GM15510 (cell line): Measurements from ENCODE around the gene PDE3B.

Source experiments
- POLR2A ChIP-seq: IDR thresholded peaks from 3 replicates; pipeline ENCODE4 v1.6.1; 2011; ENCODE audit warnings: borderline replicate concordance; ENCODE audit not compliant: insufficient read length; ENCODE audit errors: extremely low read depth

PDE3B gene

DNA sequence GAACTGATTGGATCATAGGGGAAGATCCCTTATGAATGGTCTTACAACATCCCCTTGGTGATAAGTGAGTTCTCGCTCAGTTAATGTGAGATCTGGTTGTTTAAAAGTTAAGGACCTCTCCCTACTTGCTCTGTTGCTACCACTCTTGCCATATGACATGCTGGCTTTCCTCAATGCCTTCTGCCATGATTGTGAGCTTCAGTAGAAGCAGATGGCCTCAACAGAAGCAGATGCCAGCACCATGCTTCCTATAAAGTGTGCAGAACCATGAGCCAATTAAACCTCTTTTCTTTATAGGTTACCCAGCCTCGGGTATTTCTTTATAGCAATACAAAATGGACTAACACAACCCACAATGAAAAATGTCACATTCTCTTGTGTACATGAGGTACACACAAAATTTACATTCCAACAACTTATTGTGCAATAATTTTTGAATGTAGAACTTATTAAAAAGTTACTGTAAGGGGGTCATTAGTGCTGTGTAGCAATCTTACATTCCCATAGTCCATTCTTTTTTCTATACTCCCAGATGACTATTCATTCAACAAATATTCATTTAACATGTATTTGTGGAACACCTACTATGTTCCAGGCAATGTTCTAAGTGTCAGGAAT is 238.1 kb downstream of the PDE3B start:
- no peak for TF ChIP-seq POLR2A

GRCh38 chr11:14882196-14882595 is 238.6 kb downstream of the PDE3B start:
- TF ChIP-seq POLR2A: no peak

DNA sequence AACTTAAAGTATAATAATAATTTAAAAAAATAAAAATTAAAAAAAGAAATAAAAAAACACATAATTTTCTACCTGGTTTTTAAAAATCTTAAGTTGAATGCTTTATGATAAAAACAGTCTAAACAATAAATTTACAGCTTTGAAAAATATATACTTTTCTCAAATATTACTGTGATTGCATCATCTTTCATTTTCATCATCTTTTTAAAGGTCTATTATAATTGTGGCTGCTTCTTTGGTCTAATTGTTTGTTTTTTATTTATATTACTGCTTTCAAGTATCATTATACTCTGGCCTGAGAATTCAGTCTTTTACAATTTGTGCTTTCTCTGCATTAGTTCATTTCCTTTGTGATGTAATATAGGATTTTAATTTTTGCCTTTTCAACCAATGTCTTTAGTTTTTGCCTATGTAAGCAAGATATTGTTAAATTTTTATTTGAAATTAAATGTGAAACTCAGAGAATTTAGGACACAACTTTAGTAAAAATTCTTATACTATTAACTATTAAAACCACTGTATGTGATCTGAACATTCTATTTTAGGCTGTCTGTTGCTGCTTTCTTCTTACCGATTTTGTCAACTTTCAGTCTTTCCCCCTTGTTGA is 241.2 kb downstream of the PDE3B start:
- no peak for TF ChIP-seq POLR2A

GRCh38 chr11:14886513-14886912 is 242.9 kb downstream of the PDE3B start:
- no peak for TF ChIP-seq POLR2A

GRCh38 chr11:14891143-14892035 is 247.8 kb downstream of the PDE3B start:
- peak; percentile 86 for TF ChIP-seq POLR2A

DNA sequence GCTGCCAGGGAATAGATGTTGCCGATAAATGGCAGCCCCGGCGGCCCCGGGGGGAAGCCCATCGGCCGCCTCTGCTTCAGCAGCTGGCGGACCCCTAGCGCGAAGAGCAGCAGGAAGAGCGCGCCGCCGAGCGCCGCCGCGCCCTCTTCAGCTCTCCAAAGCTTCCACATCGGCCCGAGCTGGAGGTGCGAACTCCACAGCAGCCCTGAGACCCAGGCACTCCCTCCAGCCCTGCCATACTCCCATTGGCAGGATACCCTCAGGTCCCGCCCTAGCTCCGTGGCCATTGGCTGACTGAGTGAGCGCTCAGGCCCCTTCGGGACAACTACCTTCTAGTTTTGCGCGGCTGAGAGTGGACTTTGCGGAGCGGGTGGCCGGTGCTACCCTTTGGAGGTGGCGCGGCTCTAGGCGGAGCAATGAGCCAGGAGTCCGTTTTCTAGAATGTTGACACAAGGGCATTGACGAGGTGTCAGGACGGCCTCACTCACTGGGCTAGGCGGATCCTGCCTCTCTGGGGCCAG is 248.5 kb downstream of the PDE3B start, which contains the start of gene CYP2R1:
Gene CYP2R1 (minus strand): TSS at position 196 of the 521 bp plus-strand sequence. CDS start 26 bp downstream, at position 170.
- peak; percentile 52 for TF ChIP-seq POLR2A

GRCh38 chr11:14892577-14892976 is 249.0 kb downstream of the PDE3B start:
- no peak for TF ChIP-seq POLR2A

DNA sequence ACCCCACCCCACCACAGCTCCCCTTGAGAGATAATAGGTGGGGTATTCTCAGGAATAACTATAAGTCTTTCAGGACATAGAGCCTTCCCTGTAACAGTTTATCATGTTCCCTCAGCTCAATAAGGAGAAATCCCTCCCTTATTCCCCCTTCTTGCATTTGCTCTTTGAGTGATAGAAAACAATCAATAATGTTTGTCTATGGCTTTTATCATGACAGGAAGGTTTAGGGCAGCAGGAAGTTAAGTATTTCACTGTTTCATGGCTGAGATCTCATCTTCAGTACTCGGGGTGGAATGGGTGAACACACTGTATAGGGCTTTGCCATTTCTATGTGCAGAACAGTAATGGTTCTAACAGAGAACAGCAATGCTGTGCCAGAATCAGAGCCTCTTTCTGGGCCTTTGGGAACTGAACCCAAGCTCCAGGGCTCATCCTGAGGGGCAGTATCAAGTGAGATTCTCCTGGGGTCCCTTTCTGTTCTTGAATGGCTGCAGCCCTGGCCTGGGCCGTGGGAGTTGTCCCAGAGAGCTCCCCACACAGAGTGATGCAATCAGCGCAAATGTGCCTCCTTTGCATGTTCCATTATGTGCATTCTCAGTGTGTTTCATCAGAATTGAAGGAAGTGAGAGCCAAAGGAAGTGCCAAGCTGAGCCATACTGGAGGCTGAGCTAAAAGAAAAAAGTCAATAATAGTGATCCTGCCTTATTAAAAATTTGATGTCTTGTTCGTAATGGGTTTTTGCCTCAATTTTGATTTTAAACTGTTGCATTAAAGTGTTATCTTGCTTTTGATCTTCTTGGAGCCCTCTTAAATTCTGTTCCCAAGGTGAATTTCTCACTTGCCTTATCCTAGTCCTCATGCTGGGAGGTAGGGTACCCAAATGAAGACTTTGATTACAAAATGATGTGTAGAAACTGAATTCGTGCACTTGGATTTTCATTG is 251.3 kb downstream of the PDE3B start:
- TF ChIP-seq POLR2A: no peak

DNA sequence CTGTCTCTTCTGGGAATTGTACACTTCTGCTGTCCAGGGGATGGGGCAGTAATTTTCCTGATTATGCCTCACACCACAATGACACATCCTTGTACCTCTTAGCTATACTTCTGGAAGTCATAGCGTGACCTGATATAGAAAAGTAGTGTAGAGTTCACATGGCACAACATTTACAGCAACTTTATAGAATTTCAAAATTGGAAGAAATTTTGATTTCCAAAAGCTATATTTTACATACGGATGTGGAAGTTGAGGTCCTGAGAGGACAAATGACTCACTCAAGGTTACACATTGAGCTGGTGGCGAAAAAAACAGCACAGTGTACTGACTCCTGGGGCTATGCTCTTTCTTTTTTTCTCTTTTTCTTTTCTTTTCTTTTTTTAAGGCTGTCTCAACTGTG is 254.8 kb downstream of the PDE3B start:
- no peak for TF ChIP-seq POLR2A

GRCh38 chr11:14898906-14899305 is 255.3 kb downstream of the PDE3B start:
- TF ChIP-seq POLR2A: no peak

- no peak for TF ChIP-seq POLR2A
Observed at GRCh38 chr11:14902650-14903350, 259.2 kb downstream of the PDE3B start.

GRCh38 chr11:14904745-14905103 is 261.1 kb downstream of the PDE3B start:
- no peak for TF ChIP-seq POLR2A

DNA sequence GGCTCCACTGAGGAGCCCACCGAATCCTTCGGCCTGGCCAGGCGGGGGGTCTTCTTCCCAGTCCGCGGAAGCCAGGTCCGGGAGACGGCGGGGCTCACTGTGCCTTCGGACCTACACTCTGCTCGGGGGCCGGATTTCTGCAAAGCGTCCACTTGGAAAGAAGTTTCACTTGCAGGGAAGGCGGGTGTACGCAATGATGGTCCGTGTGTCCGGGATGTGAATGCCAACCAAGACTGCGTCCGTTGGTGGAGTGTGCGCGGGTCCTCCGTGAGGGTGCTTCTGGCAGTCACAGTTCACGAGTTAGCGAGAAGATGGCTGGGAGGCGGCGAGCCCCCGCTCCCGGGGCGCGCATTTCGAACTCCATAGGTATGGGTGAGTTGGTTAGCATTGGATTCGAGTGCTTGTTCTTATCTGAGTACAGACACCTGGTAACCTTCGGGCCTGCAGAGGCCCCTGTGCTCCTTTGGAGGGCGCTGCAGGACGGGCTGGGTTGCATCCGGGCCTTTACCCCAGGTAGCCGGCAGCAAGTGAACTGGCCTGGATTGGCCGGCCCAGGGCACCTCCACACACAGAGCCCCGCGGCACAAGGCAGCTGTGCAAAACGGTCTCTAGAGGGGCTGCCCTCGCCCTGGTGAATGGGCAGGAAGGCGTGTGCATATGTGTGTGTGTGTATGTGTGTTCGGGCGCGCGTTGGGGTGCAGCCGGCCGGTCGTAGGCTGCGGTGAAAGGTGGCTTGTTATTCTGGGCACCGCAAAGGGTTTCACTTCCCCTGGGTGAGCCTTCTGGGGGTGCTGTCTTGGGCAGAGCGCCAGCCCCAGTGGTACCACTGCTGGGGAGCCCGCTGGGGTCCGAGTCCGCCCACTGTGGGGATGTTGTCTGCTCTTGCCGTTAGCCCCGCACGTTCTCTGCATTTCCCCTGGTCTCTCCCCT is 261.8 kb downstream of the PDE3B start:
- no peak for TF ChIP-seq POLR2A

GRCh38 chr11:14906578-14906977 is 263.0 kb downstream of the PDE3B start:
- TF ChIP-seq POLR2A: no peak
